Brain microvascular endothelial cell (primary cell): ENCODE results near the gene ZNF490.
"Not testable (repeated sequence)": the region's sequence is repeated elsewhere in the genome, so short reads cannot be mapped to it uniquely, and the experiment has no call there.

Experiments
- DNase-seq: peaks from one replicate; pipeline ENCODE4 v3.0.0-alpha.2; 2020
- H3K27ac ChIP-seq: fragments of 250-450 bp; sonication (Bioruptor Pico); 2 replicates; pipeline ENCODE4 v1.5.1; 2020; ENCODE audit warnings: mild to moderate bottlenecking, moderate library complexity
- H3K27me3 ChIP-seq: fragments of 250-450 bp; sonication (Bioruptor Pico); replicated peaks from 2 replicates; pipeline ENCODE4 v1.5.1; 2020; ENCODE audit warnings: mild to moderate bottlenecking
- H3K36me3 ChIP-seq: fragments of 250-450 bp; sonication (Bioruptor Pico); replicated peaks from 2 replicates; pipeline ENCODE4 v1.5.1; 2020; ENCODE audit warnings: mild to moderate bottlenecking
- H3K4me3 ChIP-seq: 2 replicates; pipeline ENCODE4 v1.5.1; 2011; ENCODE audit warnings: low read depth, mild to moderate bottlenecking, control low read depth, low read length, moderate library complexity
- CTCF ChIP-seq: IDR thresholded peaks from 2 replicates; pipeline ENCODE4 v1.5.1; 2011; ENCODE audit warnings: low read depth, mild to moderate bottlenecking, moderate library complexity, low read length, control low read depth, inconsistent platforms; ENCODE audit errors: missing control alignments
- in situ Hi-C: cut with HindIII; loops from 2 replicates; pipeline ENCODE4 v1.10.0; 2017; ENCODE audit warnings: low sequenced_read_pairs, low pct_ligation_motif_present

The ZNF490 gene

GRCh38 chr19:12649941-12650340, 39.3 kb upstream of the ZNF490 start:
- peaks cover 3% of the 10 kb centered on the region for H3K36me3 ChIP-seq
- H3K27ac ChIP-seq, result no peak overlapping the region
- DNase-seq, result no peak
- H3K27me3 ChIP-seq, result no peaks in the 10 kb centered on the region
- in situ Hi-C loops, result no loop called here
- TF ChIP-seq CTCF, result no peak
- H3K4me3 ChIP-seq, result no peak overlapping the region

GRCh38 chr19:12648088-12648487, 37.5 kb upstream of the ZNF490 start:
- no peak for DNase-seq
- Histone ChIP-seq H3K36me3 (peaks cover 3% of the 10 kb centered on the region), H3K4me3 (peak overlapping the region; percentile 9), H3K27me3 (no peaks in the 10 kb centered on the region), H3K27ac (no peak overlapping the region)
- in situ Hi-C loops, result no loop called here
- TF ChIP-seq CTCF, result peak; percentile 50

DNA sequence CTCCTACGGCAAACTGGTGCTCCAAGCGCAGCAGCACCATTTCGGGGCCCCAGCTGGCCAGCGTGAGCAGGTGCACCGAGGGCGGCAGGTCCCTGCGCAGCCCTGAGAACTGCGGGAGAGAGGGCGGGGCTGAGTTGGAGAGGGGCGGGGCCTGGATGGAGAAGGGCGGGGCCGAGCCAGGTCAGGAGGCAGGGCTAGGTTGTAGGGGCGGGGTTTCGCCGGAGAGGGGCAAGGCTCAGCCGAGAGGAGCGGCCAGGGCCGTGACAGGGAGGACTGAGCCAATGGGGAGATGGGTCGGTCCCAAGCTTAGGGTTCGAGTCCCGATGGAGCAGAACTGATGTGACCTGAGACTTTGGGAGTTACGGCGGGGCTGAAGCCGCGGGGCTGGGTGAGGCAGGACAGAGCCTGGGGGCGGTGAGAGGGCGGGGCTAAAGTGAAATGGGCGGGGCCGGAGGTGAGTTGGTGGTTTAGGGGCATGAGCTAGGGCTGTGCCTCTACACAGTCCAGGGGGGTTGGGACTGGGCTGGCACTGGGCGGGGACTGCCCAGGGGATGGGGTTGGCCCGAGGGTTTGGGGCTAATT, 37.0 kb upstream of the ZNF490 start:
- H3K4me3 ChIP-seq, result no peak overlapping the region
- no peaks in the 10 kb centered on the region for H3K27me3 ChIP-seq
- H3K27ac ChIP-seq, result no peak overlapping the region
- TF ChIP-seq CTCF, result no peak
- in situ Hi-C loops, result no loop called here
- H3K36me3 ChIP-seq, result peaks cover 3% of the 10 kb centered on the region
- DNase-seq, result peak; percentile 16

- TF ChIP-seq CTCF, result no peak
- Histone ChIP-seq H3K36me3 (peaks cover 3% of the 10 kb centered on the region), H3K27ac (no peak overlapping the region), H3K4me3 (no peak overlapping the region), H3K27me3 (no peaks in the 10 kb centered on the region)
- in situ Hi-C loops, result no loop called here
- no peak for DNase-seq
These were observed 36.4 kb upstream of the ZNF490 start for GRCh38 chr19:12647047-12647446.

- no peak overlapping the region for H3K27ac ChIP-seq
- no peak overlapping the region for H3K4me3 ChIP-seq
- peaks cover 3% of the 10 kb centered on the region for H3K36me3 ChIP-seq
- no peak for TF ChIP-seq CTCF
- DNase-seq, result no peak
- in situ Hi-C loops, result no loop called here
- H3K27me3 ChIP-seq, result no peaks in the 10 kb centered on the region
These were observed 35.9 kb upstream of the ZNF490 start for GRCh38 chr19:12646551-12646950.

- H3K27me3 ChIP-seq, H3K27ac ChIP-seq, in situ Hi-C loops, H3K4me3 ChIP-seq, H3K36me3 ChIP-seq, DNase-seq: not testable (repeated sequence)
These were observed 33.1 kb upstream of the ZNF490 start for GRCh38 chr19:12643716-12644115.
